ENCODE data around the gene ATXN2. TPM values are rescaled to one million over a fixed set of nuclear protein-coding genes. Genes with fewer than 3 reads are reported as not detected.

Gene ATXN2
- total RNA-seq, 1 experiment from 2014 or later: 22.7 TPM

Other genes with a start within 250 kb of the ATXN2 start
- 10.3 and 16.9 TPM in 2 replicates for gene PHETA1, start 230.2 kb downstream of the ATXN2 start, total RNA-seq (2014; rRNA removed; shearing (Covaris generic))
- gene SH2B3, start 193.4 kb downstream of the ATXN2 start, total RNA-seq (2014; rRNA removed; shearing (Covaris generic)): 5.7 and 9.9 TPM in 2 replicates
- gene BRAP, start 86.6 kb upstream of the ATXN2 start, total RNA-seq (2014; rRNA removed; shearing (Covaris generic)): 15.8 and 17.0 TPM in 2 replicates
- 28.0 and 39.2 TPM in 2 replicates for gene ACAD10, start 86.7 kb upstream of the ATXN2 start, total RNA-seq (2014; rRNA removed; shearing (Covaris generic))
- gene ALDH2, start 167.6 kb upstream of the ATXN2 start, total RNA-seq (2014; rRNA removed; shearing (Covaris generic)): 60.5 and 73.9 TPM in 2 replicates
- 87.2 and 94.3 TPM in 2 replicates for gene MAPKAPK5, start 242.9 kb upstream of the ATXN2 start, total RNA-seq (2014; rRNA removed; shearing (Covaris generic))

Measured in G401 (cell line).